Breast epithelium (tissue), 4 donors: Measurements from ENCODE around the gene COA4. TPM values are rescaled to one million over a fixed set of nuclear protein-coding genes. Genes with fewer than 3 reads are reported as not detected.

Experiments used
- DNase-seq, 2 donors: peaks; one replicate each; pipeline ENCODE4 v3.0.0-alpha.2; 2019; ENCODE audit warnings: low spot score in 2 of 2
- H3K27ac ChIP-seq, 2 donors: fragments of 200-600 bp; sonication (generic) in 1 of 2; one replicate each; pipeline ENCODE4 v1.5.1; 2016 to 2019; ENCODE audit warnings: mild to moderate bottlenecking in 1 of 2
- H3K27me3 ChIP-seq, 2 donors: fragments of 200-600 bp; sonication (generic) in 1 of 2; one replicate each; pipeline versions ENCODE4 v1.5.1 to v1.6.0; 2017 to 2019; ENCODE audit warnings: control low read depth in 1 of 2, mild to moderate bottlenecking in 1 of 2
- H3K36me3 ChIP-seq: fragments of 200-600 bp; one replicate; pipeline ENCODE4 v1.5.1; 2019
- H3K4me1 ChIP-seq, 2 donors: fragments of 200-600 bp; sonication (generic); one replicate each; pipeline ENCODE4 v1.5.1; 2016 to 2019; ENCODE audit warnings: control low read depth in 1 of 2
- H3K4me3 ChIP-seq, 3 donors: fragments of 200-600 bp; sonication (generic); 1 replicate in 2 of 3; 2 replicates in 1 of 3; pipeline ENCODE4 v1.5.1; 2016 to 2019; ENCODE audit warnings: mild to moderate bottlenecking in 3 of 3, moderate library complexity in 2 of 3
- H3K9me3 ChIP-seq, 2 donors: fragments of 200-600 bp; sonication (generic) in 1 of 2; one replicate each; pipeline ENCODE4 v1.5.1; 2016 to 2019; ENCODE audit warnings: control low read depth in 1 of 2
- POLR2A ChIP-seq: fragments of 450-650 bp; IDR thresholded peaks from one replicate; pipeline ENCODE4 v1.6.1; 2016; ENCODE audit warnings: antibody characterized with exemption, mild to moderate bottlenecking, moderate library complexity
- POLR2AphosphoS5 ChIP-seq, 3 donors: sonication (generic); formaldehyde crosslinking; IDR thresholded peaks; one replicate each; pipeline ENCODE4 v1.6.1; 2017; ENCODE audit warnings: antibody characterized with exemption in 3 of 3
- intact Hi-C: fragments of 100-400 bp; cut with DNase I; formaldehyde crosslinking; loops from one replicate; pipeline ENCODE4 v1.15.1; 2023; ENCODE audit warnings: low total_unique reads
- total RNA-seq, 3 donors: library from RNA; depleted of rRNA; stranded (reverse); fragments of >200 nt; gene quantifications; one replicate each; pipeline ENCODE4 v1.1.0, GENCODE V29; 2016
- TF ChIP-seq, protein P1 (sequence below), 3 donors: fragments of 450-650 bp; IDR thresholded peaks; one replicate each; pipeline ENCODE4 v1.5.1; 2016 to 2017; ENCODE audit warnings: antibody characterized with exemption in 3 of 3, mild to moderate bottlenecking in 3 of 3, moderate library complexity in 3 of 3

Gene COA4
- total RNA-seq, 3 donors from 2014 or later: 58.9 to 76.7 (median 74.2) TPM

- Histone ChIP-seq H3K9me3 (no peaks in the 10 kb centered on the region), H3K27ac (no peak overlapping the region), H3K27me3 (no peaks in the 10 kb centered on the region), H3K4me1 (no peaks in the 10 kb centered on the region), H3K36me3 (peaks cover 10% of the 10 kb centered on the region), H3K4me3 (peak overlapping the region in 2 of 3 donors; percentile 71 to 84)
- intact Hi-C loops: no loop called here
- no peak for TF ChIP-seq POLR2AphosphoS5 (IDR thresholded peaks at IDR 0.05)
- TF ChIP-seq, protein P1, sequence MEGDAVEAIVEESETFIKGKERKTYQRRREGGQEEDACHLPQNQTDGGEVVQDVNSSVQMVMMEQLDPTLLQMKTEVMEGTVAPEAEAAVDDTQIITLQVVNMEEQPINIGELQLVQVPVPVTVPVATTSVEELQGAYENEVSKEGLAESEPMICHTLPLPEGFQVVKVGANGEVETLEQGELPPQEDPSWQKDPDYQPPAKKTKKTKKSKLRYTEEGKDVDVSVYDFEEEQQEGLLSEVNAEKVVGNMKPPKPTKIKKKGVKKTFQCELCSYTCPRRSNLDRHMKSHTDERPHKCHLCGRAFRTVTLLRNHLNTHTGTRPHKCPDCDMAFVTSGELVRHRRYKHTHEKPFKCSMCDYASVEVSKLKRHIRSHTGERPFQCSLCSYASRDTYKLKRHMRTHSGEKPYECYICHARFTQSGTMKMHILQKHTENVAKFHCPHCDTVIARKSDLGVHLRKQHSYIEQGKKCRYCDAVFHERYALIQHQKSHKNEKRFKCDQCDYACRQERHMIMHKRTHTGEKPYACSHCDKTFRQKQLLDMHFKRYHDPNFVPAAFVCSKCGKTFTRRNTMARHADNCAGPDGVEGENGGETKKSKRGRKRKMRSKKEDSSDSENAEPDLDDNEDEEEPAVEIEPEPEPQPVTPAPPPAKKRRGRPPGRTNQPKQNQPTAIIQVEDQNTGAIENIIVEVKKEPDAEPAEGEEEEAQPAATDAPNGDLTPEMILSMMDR (IDR thresholded peaks at IDR 0.05): no peak
- TF ChIP-seq POLR2A: no peak
- DNase-seq: no peak
Measured at GRCh38 chr11:73875380-73875779, 1.3 kb downstream of the COA4 start.

DNA sequence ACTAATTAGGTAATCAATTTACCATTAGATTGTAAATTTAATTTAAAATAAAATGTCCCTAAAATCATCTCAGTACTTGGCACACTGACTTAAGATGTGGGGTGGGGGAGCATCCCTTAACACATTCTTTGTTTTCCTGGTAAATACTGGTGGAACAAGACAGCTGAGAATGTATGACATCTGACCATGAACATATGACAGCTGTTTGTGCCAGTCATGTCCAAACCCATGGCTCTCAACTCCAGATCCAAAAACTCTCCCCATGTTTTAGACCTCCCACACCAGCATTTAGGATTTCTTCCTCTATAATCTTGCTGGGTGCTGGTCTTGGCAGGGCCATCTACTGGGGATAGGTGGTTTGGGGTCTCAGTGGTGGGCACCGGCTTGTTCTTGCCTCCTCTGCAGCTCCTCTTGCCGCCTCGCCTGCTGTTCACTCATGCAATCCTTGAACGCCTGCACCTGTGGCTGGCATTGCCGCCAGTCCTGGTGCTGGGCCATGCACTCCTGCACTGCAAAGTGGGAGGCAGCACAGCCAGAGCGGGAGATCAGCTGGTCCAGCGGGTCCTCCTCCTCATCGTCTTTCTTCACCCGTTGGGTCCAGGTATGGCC, 3.8 kb downstream of the COA4 start:
- intact Hi-C loops: no loop called here
- Histone ChIP-seq H3K4me1 (no peaks in the 10 kb centered on the region), H3K4me3 (no peak overlapping the region), H3K36me3 (peaks cover 10% of the 10 kb centered on the region), H3K27me3 (no peaks in the 10 kb centered on the region), H3K27ac (no peak overlapping the region), H3K9me3 (no peaks in the 10 kb centered on the region)
- no peak for TF ChIP-seq POLR2A
- TF ChIP-seq, protein P1 (IDR thresholded peaks at IDR 0.05): no peak
- TF ChIP-seq POLR2AphosphoS5 (IDR thresholded peaks at IDR 0.05): no peak
- no peak for DNase-seq

DNA sequence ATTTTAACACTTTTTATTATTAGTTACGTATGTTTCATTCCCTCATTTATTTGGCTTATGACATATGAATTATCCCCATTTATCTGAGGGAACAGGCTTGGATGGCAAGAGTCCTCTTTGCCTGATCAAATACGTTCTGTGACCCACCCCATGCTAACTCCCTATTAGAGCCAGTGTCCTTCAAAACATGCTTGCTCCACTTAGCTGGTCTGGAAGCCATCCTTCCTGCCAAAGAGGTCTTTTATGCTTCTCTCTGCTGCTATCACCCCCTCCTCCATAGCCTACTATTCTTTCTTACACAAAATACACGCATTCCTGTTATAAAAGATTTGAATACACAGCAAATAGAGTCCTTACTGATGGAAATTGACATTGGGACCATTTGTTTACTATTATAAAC, 6.4 kb downstream of the COA4 start:
- no peaks in the 10 kb centered on the region for H3K9me3 ChIP-seq
- no peaks in the 10 kb centered on the region for H3K4me1 ChIP-seq
- no peak for DNase-seq
- no peaks in the 10 kb centered on the region for H3K27me3 ChIP-seq
- TF ChIP-seq, protein P1 (IDR thresholded peaks at IDR 0.05): no peak
- TF ChIP-seq POLR2AphosphoS5 (IDR thresholded peaks at IDR 0.05): no peak
- TF ChIP-seq POLR2A: no peak
- intact Hi-C loops: no loop called here
- H3K27ac ChIP-seq: no peak overlapping the region
- no peak overlapping the region for H3K4me3 ChIP-seq
- peaks cover 10% of the 10 kb centered on the region for H3K36me3 ChIP-seq

- H3K27me3 ChIP-seq: no peaks in the 10 kb centered on the region
- no peak for TF ChIP-seq POLR2AphosphoS5 (IDR thresholded peaks at IDR 0.05)
- TF ChIP-seq, protein P1 (IDR thresholded peaks at IDR 0.05): no peak
- no peak for TF ChIP-seq POLR2A
- H3K4me3 ChIP-seq: no peak overlapping the region
- no peak for DNase-seq
- H3K27ac ChIP-seq: no peak overlapping the region
- H3K9me3 ChIP-seq: no peaks in the 10 kb centered on the region
- intact Hi-C loops: no loop called here
- H3K36me3 ChIP-seq: peaks cover 10% of the 10 kb centered on the region
- H3K4me1 ChIP-seq: no peaks in the 10 kb centered on the region
Measured at GRCh38 chr11:73869332-73869949, 7.2 kb downstream of the COA4 start.

DNA sequence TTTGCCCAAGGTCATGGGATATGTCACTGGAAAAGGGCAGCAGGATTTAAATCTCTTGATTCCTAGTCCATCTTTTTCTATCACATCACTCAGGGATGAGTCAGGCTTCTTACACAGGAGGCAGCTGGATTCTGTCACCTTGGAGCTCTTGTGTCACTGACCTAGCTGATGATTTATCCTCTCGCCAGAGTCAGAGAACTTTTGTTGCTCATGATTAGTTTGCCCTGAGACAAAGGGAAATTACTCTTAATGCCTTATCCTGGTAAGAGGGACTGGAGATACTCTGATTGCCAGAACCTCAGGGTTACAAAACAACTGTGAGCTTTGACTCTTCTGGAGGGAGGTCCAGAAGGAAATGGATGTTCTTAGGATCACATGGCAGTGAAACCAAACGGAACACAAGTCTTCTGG, 10.1 kb downstream of the COA4 start:
- Histone ChIP-seq H3K9me3 (no peaks in the 10 kb centered on the region), H3K27me3 (no peaks in the 10 kb centered on the region), H3K27ac (peak overlapping the region in 1 of 2 donors; percentile 7), H3K4me1 (no peaks in the 10 kb centered on the region), H3K4me3 (no peak overlapping the region), H3K36me3 (no peaks in the 10 kb centered on the region)
- intact Hi-C loops: no loop called here
- TF ChIP-seq POLR2A (no peak), POLR2AphosphoS5 (IDR thresholded peaks at IDR 0.05) (no peak)
- TF ChIP-seq, protein P1 (IDR thresholded peaks at IDR 0.05): no peak
- DNase-seq: no peak
